ENCODE measurements around the gene IRF2BPL. TPM values are rescaled to one million over a fixed set of nuclear protein-coding genes. Genes with fewer than 3 reads are reported as not detected.

IRF2BPL gene
- total RNA-seq, 1 experiment from 2014 or later: 24.7 TPM

DNA sequence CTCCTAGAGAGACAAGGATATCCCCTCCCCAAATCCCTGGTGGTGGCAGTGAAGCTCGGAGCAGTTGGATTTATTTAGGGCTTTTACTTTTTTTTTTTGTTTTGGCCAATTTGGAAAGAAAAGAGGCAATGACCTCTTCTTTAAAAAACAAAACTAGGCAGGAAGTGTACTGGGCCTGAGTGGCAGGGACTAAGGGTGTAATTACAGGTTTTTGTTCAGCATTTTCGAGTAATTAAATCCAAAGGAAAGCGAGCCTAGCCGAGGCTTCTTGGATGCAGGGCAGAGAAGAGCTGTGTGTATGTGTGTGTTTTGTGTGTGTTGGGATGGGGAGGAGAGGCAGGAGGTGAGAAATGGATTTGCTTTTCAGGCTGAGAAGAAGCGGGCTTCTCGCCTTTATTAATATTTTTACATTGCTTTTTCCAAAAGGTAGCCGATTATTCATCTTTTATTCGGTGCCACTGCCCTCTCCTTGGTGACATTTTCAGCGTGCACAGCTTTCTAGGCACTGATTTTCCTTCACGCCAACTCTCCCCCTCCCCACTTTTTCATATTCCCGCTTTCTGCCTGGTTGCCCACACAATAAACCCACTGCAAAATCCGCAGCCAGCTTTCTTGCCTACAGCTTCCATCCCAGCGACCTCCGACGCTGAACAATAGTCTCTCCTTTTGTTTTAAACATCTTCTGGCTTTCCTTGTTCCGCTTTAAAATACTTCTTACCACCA is 8.9 kb upstream of the IRF2BPL start:
- H3K9me3 Mint-ChIP-seq (ENCODE audit: unreplicated experiment): no peaks in the 10 kb centered on the region
- Histone ChIP-seq H3K27me3 (replicated peaks; ENCODE audit: control insufficient read depth, insufficient read depth, low read length) (no peaks in the 10 kb centered on the region), H3K4me1 (peaks cover 25% of the 10 kb centered on the region), H3K9me3 (no peaks in the 10 kb centered on the region), H3K36me3 (ENCODE audit: control insufficient read depth, insufficient read depth, low read length) (no peaks in the 10 kb centered on the region), H3K4me3 (ENCODE audit: low read depth, low read length) (no peak overlapping the region)
- ChIA-PET POLR2A (no interaction called here), CTCF (interaction anchor here (0.6 kb wide), 1 partner anchor 71 kb away, joined by 3 read pairs; no protein-coding TSS in a partner anchor)
- intact Hi-C loops (cut with micrococcal nuclease; ENCODE audit: unreplicated experiment): no loop called here
- peaks cover 7% of the 10 kb centered on the region for H3K36me3 Mint-ChIP-seq (ENCODE audit: insufficient read depth, unreplicated experiment)
- BruUV-seq (replicated peaks): no TSS peak
- no peak overlapping the region for H3K4me3 Mint-ChIP-seq (ENCODE audit: unreplicated experiment)
- peaks cover 39% of the 10 kb centered on the region for H3K4me1 Mint-ChIP-seq (ENCODE audit: low read depth, unreplicated experiment)
- no peak for DNase-seq
- H3K27ac Mint-ChIP-seq (ENCODE audit: unreplicated experiment): no peak overlapping the region
- no peak for TF ChIP-seq CTCF (IDR thresholded peaks at IDR 0.05; ENCODE audit: insufficient read depth in 1 of 2, low read depth in 1 of 2, low read length in 1 of 2, severe bottlenecking in 1 of 2, unreplicated experiment in 1 of 2)
- no peaks in the 10 kb centered on the region for H3K27me3 Mint-ChIP-seq (ENCODE audit: insufficient read depth, unreplicated experiment)

DNA sequence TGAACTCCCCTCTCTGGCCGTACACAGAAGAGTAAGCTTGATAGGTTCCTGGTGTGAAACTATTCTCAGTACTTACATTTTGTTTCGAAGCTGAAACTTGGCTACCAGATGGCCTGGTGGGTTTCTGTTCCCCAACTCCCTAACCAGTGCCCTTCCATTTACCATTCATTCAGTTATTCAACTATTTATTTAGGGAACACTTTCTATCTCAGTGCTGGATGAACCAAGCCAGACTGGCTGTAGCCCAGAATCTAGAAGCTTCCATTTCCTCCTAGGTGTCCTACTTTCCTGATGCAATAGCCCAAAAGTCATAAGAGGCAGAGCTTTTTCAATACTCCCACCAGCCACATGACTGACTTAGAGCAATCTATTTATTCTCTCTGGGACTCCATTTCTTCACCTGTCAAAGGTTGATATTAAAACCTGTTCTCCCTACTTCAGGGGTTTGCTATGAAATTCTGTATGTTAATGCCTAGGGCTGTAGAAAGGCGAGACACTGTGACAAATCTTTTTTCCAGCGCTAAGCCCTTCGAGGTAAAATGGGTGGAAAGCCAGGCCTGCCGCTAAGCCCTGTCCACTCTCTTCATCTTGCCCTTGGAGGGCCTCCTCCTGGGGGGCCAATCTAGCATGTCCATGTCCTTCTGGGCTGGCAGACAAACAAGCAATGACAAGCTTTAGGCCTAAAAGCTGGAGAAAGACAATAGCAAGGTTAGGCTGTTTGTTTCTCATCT is 8.1 kb upstream of the IRF2BPL start:
- Mint-ChIP-seq H3K27ac (ENCODE audit: unreplicated experiment) (no peak overlapping the region), H3K36me3 (ENCODE audit: insufficient read depth, unreplicated experiment) (peaks cover 7% of the 10 kb centered on the region), H3K27me3 (ENCODE audit: insufficient read depth, unreplicated experiment) (no peaks in the 10 kb centered on the region), H3K4me3 (ENCODE audit: unreplicated experiment) (no peak overlapping the region), H3K4me1 (ENCODE audit: low read depth, unreplicated experiment) (peaks cover 44% of the 10 kb centered on the region), H3K9me3 (ENCODE audit: unreplicated experiment) (no peaks in the 10 kb centered on the region)
- TF ChIP-seq CTCF (IDR thresholded peaks at IDR 0.05; ENCODE audit: insufficient read depth in 1 of 2, low read depth in 1 of 2, low read length in 1 of 2, severe bottlenecking in 1 of 2, unreplicated experiment in 1 of 2): no peak
- intact Hi-C loops (cut with micrococcal nuclease; ENCODE audit: unreplicated experiment): no loop called here
- Histone ChIP-seq H3K36me3 (ENCODE audit: control insufficient read depth, insufficient read depth, low read length) (no peaks in the 10 kb centered on the region), H3K4me1 (peaks cover 32% of the 10 kb centered on the region), H3K27me3 (replicated peaks; ENCODE audit: control insufficient read depth, insufficient read depth, low read length) (no peaks in the 10 kb centered on the region), H3K4me3 (ENCODE audit: low read depth, low read length) (no peak overlapping the region), H3K9me3 (no peaks in the 10 kb centered on the region)
- POLR2A ChIA-PET: no interaction called here
- CTCF ChIA-PET: interaction anchor here (0.6 to 0.7 kb wide), 2 partner anchors 8 to 43 kb away, joined by 3 to 5 read pairs; no protein-coding TSS in a partner anchor
- DNase-seq: no peak
- BruUV-seq (replicated peaks): no TSS peak

- no peak overlapping the region for H3K4me3 Mint-ChIP-seq (ENCODE audit: unreplicated experiment)
- intact Hi-C loops (cut with micrococcal nuclease; ENCODE audit: unreplicated experiment): no loop called here
- no peaks in the 10 kb centered on the region for H3K9me3 ChIP-seq
Observed at GRCh38 chr14:77035267-77035666, 6.8 kb upstream of the IRF2BPL start.

More at GRCh38 chr14:77035267-77035666, 6.8 kb upstream of the IRF2BPL start:
- no peaks in the 10 kb centered on the region for H3K27me3 Mint-ChIP-seq (ENCODE audit: insufficient read depth, unreplicated experiment)
- CTCF ChIA-PET: interaction anchor here (1.8 kb wide), 1 partner anchor 36 kb away, joined by 5 read pairs; no protein-coding TSS in a partner anchor
- BruUV-seq (replicated peaks): no TSS peak
- H3K9me3 Mint-ChIP-seq (ENCODE audit: unreplicated experiment): no peaks in the 10 kb centered on the region
- no peak for DNase-seq
- H3K36me3 ChIP-seq (ENCODE audit: control insufficient read depth, insufficient read depth, low read length): no peaks in the 10 kb centered on the region
- H3K4me3 ChIP-seq (ENCODE audit: low read depth, low read length): no peak overlapping the region
- no peaks in the 10 kb centered on the region for H3K27me3 ChIP-seq (replicated peaks; ENCODE audit: control insufficient read depth, insufficient read depth, low read length)
- TF ChIP-seq CTCF (IDR thresholded peaks at IDR 0.05; ENCODE audit: insufficient read depth in 1 of 2, low read depth in 1 of 2, low read length in 1 of 2, severe bottlenecking in 1 of 2, unreplicated experiment in 1 of 2): no peak
- peaks cover 25% of the 10 kb centered on the region for H3K4me1 ChIP-seq
- POLR2A ChIA-PET: no interaction called here
- H3K27ac Mint-ChIP-seq (ENCODE audit: unreplicated experiment): no peak overlapping the region
- H3K36me3 Mint-ChIP-seq (ENCODE audit: insufficient read depth, unreplicated experiment): peaks cover 7% of the 10 kb centered on the region
- H3K4me1 Mint-ChIP-seq (ENCODE audit: low read depth, unreplicated experiment): peaks cover 36% of the 10 kb centered on the region
